ENCODE measurements around the gene TDRD3.

The TDRD3 gene

DNA sequence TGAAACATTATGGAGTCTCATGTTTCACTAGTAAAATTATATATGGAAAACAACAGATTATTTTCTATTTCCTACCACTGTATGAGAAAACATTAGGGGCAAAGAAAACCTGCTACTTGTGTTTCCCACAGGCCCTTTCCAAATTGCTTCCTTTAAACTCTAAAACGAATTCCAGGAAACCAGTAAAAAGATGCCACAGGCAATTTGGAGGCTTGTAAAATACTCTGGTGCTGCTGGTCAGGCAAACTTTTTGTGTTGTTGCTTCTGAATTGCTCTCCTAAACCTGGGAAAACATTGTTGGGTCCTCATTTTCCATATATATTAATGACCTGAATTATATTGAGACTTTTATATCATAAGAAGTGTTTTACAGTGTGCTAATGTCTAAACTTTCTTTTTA, 141.5 kb downstream of the TDRD3 start:
- no peak overlapping the region for H3K27ac ChIP-seq (ENCODE audit: low read length)
- no peak overlapping the region for H3K9ac ChIP-seq (ENCODE audit: low read length)
- no peak overlapping the region for H3K4me2 ChIP-seq (ENCODE audit: low read length)
- H4K20me1 ChIP-seq (ENCODE audit: insufficient read depth, low read length): no peaks in the 10 kb centered on the region
- no peaks in the 10 kb centered on the region for H3K79me2 ChIP-seq (ENCODE audit: low read length)
- no peak overlapping the region for H2AFZ ChIP-seq (ENCODE audit: low read depth, low read length)
- no peaks in the 10 kb centered on the region for H3K27me3 ChIP-seq (ENCODE audit: low read depth, low read length)
- H3K36me3 ChIP-seq (replicated peaks; ENCODE audit: low read depth, low read length): no peaks in the 10 kb centered on the region
- TF ChIP-seq, protein P1, sequence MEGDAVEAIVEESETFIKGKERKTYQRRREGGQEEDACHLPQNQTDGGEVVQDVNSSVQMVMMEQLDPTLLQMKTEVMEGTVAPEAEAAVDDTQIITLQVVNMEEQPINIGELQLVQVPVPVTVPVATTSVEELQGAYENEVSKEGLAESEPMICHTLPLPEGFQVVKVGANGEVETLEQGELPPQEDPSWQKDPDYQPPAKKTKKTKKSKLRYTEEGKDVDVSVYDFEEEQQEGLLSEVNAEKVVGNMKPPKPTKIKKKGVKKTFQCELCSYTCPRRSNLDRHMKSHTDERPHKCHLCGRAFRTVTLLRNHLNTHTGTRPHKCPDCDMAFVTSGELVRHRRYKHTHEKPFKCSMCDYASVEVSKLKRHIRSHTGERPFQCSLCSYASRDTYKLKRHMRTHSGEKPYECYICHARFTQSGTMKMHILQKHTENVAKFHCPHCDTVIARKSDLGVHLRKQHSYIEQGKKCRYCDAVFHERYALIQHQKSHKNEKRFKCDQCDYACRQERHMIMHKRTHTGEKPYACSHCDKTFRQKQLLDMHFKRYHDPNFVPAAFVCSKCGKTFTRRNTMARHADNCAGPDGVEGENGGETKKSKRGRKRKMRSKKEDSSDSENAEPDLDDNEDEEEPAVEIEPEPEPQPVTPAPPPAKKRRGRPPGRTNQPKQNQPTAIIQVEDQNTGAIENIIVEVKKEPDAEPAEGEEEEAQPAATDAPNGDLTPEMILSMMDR (IDR thresholded peaks at IDR 0.05; ENCODE audit: low read depth, low read length): no peak
- no peak for TF ChIP-seq EZH2phosphoT487 (IDR thresholded peaks at IDR 0.05; ENCODE audit: low read depth)
- no peaks in the 10 kb centered on the region for H3K9me3 ChIP-seq (ENCODE audit: insufficient read depth, low read length)
- H3K4me1 ChIP-seq (ENCODE audit: low read length): no peaks in the 10 kb centered on the region
- H3K4me3 ChIP-seq (ENCODE audit: low read length): no peak overlapping the region

DNA sequence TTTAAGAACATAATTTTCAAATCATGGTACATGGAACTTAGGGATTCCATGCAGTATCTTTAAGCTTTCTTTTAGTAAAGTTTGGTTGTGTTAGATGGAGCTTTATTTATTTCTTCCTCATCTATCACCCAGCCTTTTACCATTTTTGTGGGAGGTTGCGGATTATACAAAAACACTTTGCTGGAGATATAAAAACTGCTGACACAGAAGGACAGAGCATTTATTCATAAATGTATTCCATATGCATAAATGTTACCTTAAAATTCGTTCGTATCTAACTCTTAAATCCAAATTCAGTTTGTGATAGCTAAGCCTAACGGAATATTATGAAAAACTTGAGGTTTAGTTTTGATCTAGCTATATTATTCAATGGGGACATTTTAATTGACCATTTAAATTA, 143.3 kb downstream of the TDRD3 start:
- H3K27ac ChIP-seq (ENCODE audit: low read length): no peak overlapping the region
- H3K9ac ChIP-seq (ENCODE audit: low read length): no peak overlapping the region
- no peak overlapping the region for H2AFZ ChIP-seq (ENCODE audit: low read depth, low read length)
- H3K4me3 ChIP-seq (ENCODE audit: low read length): no peak overlapping the region
- H3K27me3 ChIP-seq (ENCODE audit: low read depth, low read length): no peaks in the 10 kb centered on the region
- no peaks in the 10 kb centered on the region for H4K20me1 ChIP-seq (ENCODE audit: insufficient read depth, low read length)
- H3K9me3 ChIP-seq (ENCODE audit: insufficient read depth, low read length): no peaks in the 10 kb centered on the region
- no peaks in the 10 kb centered on the region for H3K4me1 ChIP-seq (ENCODE audit: low read length)
- H3K4me2 ChIP-seq (ENCODE audit: low read length): no peak overlapping the region
- H3K79me2 ChIP-seq (ENCODE audit: low read length): no peaks in the 10 kb centered on the region
- no peak for TF ChIP-seq EZH2phosphoT487 (IDR thresholded peaks at IDR 0.05; ENCODE audit: low read depth)
- TF ChIP-seq, protein P1 (IDR thresholded peaks at IDR 0.05; ENCODE audit: low read depth, low read length): no peak
- H3K36me3 ChIP-seq (replicated peaks; ENCODE audit: low read depth, low read length): no peaks in the 10 kb centered on the region

DNA sequence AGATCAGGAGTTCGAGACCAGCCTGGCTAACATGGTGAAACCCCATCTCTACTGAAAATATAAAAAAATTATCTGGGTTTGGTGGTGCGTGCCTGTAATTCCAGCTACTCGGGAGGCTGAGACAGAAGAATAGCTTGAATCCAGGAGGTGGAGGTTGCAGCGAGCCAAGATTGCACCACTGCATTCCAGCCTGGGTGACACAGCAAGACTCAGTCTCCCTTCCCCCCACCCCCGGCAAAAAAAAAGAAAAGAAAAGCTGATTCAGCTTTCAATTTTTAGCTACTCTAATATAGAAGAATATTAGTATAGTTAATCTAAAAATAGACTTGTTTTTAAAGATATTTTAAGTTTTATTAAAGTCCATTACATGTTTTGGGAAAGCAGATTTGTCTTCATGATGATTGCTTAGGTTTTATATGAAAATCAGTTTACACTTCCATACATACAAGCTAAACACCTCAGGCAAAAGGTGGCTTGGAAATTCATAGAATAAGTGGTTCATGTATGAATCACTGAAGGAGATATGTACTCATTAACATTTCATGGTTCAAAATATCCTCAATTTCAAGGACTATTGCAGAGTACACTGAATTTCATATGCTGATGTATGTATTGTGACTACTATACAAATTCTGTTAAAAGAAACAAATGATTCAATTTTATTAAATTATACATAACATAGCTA, 165.2 kb downstream of the TDRD3 start:
- H2AFZ ChIP-seq (ENCODE audit: low read depth, low read length): no peak overlapping the region
- no peaks in the 10 kb centered on the region for H3K36me3 ChIP-seq (replicated peaks; ENCODE audit: low read depth, low read length)
- H3K9me3 ChIP-seq (ENCODE audit: insufficient read depth, low read length): no peaks in the 10 kb centered on the region
- H3K27me3 ChIP-seq (ENCODE audit: low read depth, low read length): no peaks in the 10 kb centered on the region
- no peaks in the 10 kb centered on the region for H3K79me2 ChIP-seq (ENCODE audit: low read length)
- no peaks in the 10 kb centered on the region for H3K4me1 ChIP-seq (ENCODE audit: low read length)
- no peak overlapping the region for H3K4me2 ChIP-seq (ENCODE audit: low read length)
- no peak overlapping the region for H3K27ac ChIP-seq (ENCODE audit: low read length)
- H4K20me1 ChIP-seq (ENCODE audit: insufficient read depth, low read length): no peaks in the 10 kb centered on the region
- TF ChIP-seq, protein P1 (IDR thresholded peaks at IDR 0.05; ENCODE audit: low read depth, low read length): no peak
- no peak for TF ChIP-seq EZH2phosphoT487 (IDR thresholded peaks at IDR 0.05; ENCODE audit: low read depth)
- H3K9ac ChIP-seq (ENCODE audit: low read length): no peak overlapping the region
- no peak overlapping the region for H3K4me3 ChIP-seq (ENCODE audit: low read length)

DNA sequence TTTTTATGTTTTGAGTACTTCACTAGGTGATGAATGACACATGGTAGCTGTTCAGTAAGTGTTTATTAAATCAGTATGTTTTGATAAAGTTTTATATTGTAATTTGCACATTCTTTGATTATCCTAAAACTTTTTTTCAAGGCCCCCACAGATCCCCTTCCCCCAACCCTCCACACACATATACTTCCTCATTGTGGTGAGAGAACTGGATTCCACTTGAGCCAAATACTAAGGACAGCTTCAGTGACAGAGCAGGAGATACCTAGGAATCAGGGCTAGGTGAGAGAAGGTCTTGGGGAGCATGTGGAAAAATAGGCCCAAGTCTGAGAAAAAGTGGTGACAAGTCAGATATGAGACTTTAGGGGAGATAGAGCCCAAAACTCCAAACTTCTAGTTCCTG, 174.6 kb downstream of the TDRD3 start:
- no peaks in the 10 kb centered on the region for H4K20me1 ChIP-seq (ENCODE audit: insufficient read depth, low read length)
- no peak overlapping the region for H3K4me2 ChIP-seq (ENCODE audit: low read length)
- no peaks in the 10 kb centered on the region for H3K9me3 ChIP-seq (ENCODE audit: insufficient read depth, low read length)
- H3K79me2 ChIP-seq (ENCODE audit: low read length): no peaks in the 10 kb centered on the region
- no peak overlapping the region for H3K4me3 ChIP-seq (ENCODE audit: low read length)
- TF ChIP-seq, protein P1 (IDR thresholded peaks at IDR 0.05; ENCODE audit: low read depth, low read length): no peak
- TF ChIP-seq EZH2phosphoT487 (IDR thresholded peaks at IDR 0.05; ENCODE audit: low read depth): no peak
- no peak overlapping the region for H3K27ac ChIP-seq (ENCODE audit: low read length)
- no peaks in the 10 kb centered on the region for H3K27me3 ChIP-seq (ENCODE audit: low read depth, low read length)
- no peaks in the 10 kb centered on the region for H3K4me1 ChIP-seq (ENCODE audit: low read length)
- H2AFZ ChIP-seq (ENCODE audit: low read depth, low read length): no peak overlapping the region
- H3K36me3 ChIP-seq (replicated peaks; ENCODE audit: low read depth, low read length): peaks cover 6% of the 10 kb centered on the region
- H3K9ac ChIP-seq (ENCODE audit: low read length): no peak overlapping the region

Data from OCI-LY3 (cell line).